ENCODE results near the gene ADCYAP1.

Gene ADCYAP1

GRCh38 chr18:903701-904100 lies 970 bp upstream of the ADCYAP1 start:
- no peak overlapping the region for H3K9ac ChIP-seq (ENCODE audit: low read length)
- peaks cover 28% of the 10 kb centered on the region for H3K27me3 ChIP-seq (ENCODE audit: control insufficient read depth, insufficient read depth, low read length)
- no peaks in the 10 kb centered on the region for H3K4me1 ChIP-seq (ENCODE audit: control insufficient read depth, insufficient read depth, low read length)
- H3K4me3 ChIP-seq (ENCODE audit: low read length), result no peak overlapping the region
- H3K27ac ChIP-seq (ENCODE audit: low read depth, low read length), result no peak overlapping the region
- no peaks in the 10 kb centered on the region for H3K36me3 ChIP-seq (ENCODE audit: control insufficient read depth, insufficient read depth, low read length)

DNA sequence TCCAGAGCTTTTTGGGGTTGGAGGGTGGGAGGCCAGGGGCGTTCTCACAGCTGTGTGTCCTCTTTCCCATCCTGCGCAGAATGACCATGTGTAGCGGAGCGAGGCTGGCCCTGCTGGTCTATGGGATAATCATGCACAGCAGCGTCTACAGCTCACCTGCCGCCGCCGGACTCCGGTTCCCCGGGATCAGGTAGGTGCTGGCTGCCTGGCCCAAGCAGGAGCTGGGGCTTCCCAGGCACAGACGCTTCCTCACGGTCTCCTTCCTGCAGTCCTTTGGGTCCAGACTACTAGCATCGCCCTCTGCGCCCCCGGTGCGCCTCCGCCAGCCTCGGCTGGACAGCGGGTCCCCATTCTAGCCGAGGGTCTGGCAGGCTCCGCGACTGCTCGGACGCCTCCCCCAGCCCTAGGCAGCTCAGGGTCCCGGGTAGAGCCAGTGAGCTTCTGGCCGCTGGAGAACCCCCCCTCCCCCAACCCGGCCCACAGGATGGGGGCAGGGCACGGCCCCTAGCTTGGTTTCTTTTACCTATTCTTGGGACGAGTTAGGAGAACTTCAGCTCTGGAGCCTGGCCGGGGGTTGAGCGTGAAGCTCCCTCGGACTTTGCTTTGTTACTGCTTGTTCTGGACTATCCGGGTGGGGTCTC lies 756 bp downstream of the ADCYAP1 start:
- Histone ChIP-seq H3K4me1 (ENCODE audit: control insufficient read depth, insufficient read depth, low read length) (no peaks in the 10 kb centered on the region), H3K27ac (ENCODE audit: low read depth, low read length) (no peak overlapping the region), H3K4me3 (ENCODE audit: low read length) (no peak overlapping the region), H3K27me3 (ENCODE audit: control insufficient read depth, insufficient read depth, low read length) (peaks cover 38% of the 10 kb centered on the region), H3K9ac (ENCODE audit: low read length) (no peak overlapping the region), H3K36me3 (ENCODE audit: control insufficient read depth, insufficient read depth, low read length) (no peaks in the 10 kb centered on the region)

DNA sequence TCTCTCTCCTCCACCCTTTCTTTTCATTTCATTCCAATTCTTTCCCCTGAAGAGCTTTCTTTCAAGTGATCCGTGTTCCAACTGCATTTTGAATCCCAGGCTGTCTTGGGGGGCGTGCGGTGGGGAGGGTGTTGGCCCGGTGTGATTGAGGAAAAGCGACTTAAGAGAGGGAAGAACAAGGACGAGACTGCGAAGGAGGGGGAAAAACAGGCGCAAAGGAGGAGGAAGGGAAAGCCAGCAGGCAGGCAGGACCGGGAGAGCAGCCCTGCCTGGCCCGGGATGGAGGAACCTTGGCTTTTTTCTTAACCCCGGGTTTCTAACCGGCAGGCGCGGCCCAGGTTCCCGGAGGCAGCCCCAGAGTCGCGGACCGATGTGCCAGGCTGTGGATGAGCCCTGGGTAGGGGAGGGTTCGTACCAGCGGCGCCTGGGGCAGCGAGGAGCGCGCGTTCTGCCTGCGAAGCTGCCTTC lies 1.3 kb downstream of the ADCYAP1 start:
- peaks cover 40% of the 10 kb centered on the region for H3K27me3 ChIP-seq (ENCODE audit: control insufficient read depth, insufficient read depth, low read length)
- no peak overlapping the region for H3K4me3 ChIP-seq (ENCODE audit: low read length)
- no peaks in the 10 kb centered on the region for H3K36me3 ChIP-seq (ENCODE audit: control insufficient read depth, insufficient read depth, low read length)
- no peaks in the 10 kb centered on the region for H3K4me1 ChIP-seq (ENCODE audit: control insufficient read depth, insufficient read depth, low read length)
- H3K9ac ChIP-seq (ENCODE audit: low read length), result no peak overlapping the region
- H3K27ac ChIP-seq (ENCODE audit: low read depth, low read length), result no peak overlapping the region

DNA sequence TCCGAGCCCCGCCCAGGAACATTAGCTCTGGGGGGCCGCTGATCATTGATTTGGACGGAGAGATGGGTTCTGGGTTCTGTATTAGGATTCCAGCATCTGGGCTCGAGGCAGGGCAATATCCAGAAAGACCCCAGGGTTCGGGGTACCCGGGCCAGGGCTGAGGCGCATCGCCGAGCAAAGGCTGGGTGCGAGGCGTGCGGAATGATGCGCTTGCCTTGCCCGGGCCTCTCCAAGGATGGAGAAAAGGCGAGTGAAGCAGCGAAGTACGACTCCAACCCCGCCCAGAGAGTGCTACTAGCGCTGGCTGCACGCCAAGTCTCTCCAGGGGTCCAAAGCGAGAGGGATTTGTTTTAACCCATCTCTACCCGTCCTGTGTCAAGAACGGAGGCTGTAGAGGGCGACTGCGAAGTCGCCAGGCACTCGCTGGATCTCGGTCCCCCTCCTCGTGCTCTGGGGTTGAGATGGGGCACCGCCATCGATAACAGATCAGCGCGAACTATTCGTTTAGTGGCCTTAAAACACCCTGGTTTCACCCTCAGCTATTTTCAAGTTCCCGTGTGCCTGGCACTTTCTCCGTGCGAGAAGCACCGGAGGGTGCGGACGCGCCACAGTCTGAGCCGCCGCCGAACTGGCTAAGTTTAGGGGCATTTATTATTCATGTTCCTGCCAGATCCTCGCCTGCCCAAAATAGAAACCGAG lies 1.9 kb downstream of the ADCYAP1 start:
- Histone ChIP-seq H3K4me1 (ENCODE audit: control insufficient read depth, insufficient read depth, low read length) (no peaks in the 10 kb centered on the region), H3K9ac (ENCODE audit: low read length) (no peak overlapping the region), H3K27me3 (ENCODE audit: control insufficient read depth, insufficient read depth, low read length) (peaks cover 40% of the 10 kb centered on the region), H3K27ac (ENCODE audit: low read depth, low read length) (no peak overlapping the region), H3K4me3 (ENCODE audit: low read length) (peak overlapping the region; percentile 21), H3K36me3 (ENCODE audit: control insufficient read depth, insufficient read depth, low read length) (no peaks in the 10 kb centered on the region)

DNA sequence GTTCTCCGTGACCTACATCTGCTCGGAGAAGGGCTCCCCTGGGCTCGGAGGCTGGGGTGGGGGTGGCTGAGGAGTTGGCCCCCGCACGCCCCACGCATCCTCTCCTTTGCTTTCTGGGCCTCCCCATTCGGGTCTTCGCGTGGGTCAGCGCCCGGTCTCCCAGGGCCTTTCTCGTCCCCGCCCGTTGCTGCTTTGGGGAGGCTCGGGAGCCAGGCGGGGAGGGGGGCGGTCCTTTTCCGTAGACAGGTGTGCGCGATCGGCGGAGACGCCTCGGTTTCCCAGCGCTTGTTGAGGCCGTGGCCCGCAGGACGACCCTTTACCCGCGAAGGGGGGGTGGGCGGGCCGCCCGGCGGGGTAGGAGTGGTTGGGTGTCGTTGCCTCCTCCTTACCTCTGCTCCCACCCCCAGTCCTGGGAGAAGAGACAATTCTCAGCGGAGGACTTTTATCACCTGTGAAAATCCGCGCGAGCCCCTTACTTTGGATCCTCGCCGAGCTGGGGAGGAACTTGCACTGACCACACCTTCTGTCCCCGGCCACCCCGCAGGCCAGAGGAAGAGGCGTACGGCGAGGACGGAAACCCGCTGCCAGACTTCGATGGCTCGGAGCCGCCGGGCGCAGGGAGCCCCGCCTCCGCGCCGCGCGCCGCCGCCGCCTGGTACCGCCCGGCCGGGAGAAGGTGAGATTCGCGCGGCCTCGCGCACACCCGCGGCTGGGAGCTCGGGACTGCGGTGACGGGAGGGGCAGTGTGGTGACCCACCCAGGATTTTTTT lies 2.6 kb downstream of the ADCYAP1 start:
- Histone ChIP-seq H3K27me3 (ENCODE audit: control insufficient read depth, insufficient read depth, low read length) (peaks cover 40% of the 10 kb centered on the region), H3K27ac (ENCODE audit: low read depth, low read length) (no peak overlapping the region), H3K9ac (ENCODE audit: low read length) (no peak overlapping the region), H3K4me1 (ENCODE audit: control insufficient read depth, insufficient read depth, low read length) (no peaks in the 10 kb centered on the region), H3K36me3 (ENCODE audit: control insufficient read depth, insufficient read depth, low read length) (no peaks in the 10 kb centered on the region), H3K4me3 (ENCODE audit: low read length) (peak overlapping the region; percentile 51)

- Histone ChIP-seq H3K36me3 (ENCODE audit: control insufficient read depth, insufficient read depth, low read length) (no peaks in the 10 kb centered on the region), H3K9ac (ENCODE audit: low read length) (no peak overlapping the region), H3K27me3 (ENCODE audit: control insufficient read depth, insufficient read depth, low read length) (peaks cover 40% of the 10 kb centered on the region), H3K4me1 (ENCODE audit: control insufficient read depth, insufficient read depth, low read length) (no peaks in the 10 kb centered on the region), H3K27ac (ENCODE audit: low read depth, low read length) (no peak overlapping the region), H3K4me3 (ENCODE audit: low read length) (peak overlapping the region; percentile 51)
Measured at GRCh38 chr18:907885-908757, 3.5 kb downstream of the ADCYAP1 start.

DNA sequence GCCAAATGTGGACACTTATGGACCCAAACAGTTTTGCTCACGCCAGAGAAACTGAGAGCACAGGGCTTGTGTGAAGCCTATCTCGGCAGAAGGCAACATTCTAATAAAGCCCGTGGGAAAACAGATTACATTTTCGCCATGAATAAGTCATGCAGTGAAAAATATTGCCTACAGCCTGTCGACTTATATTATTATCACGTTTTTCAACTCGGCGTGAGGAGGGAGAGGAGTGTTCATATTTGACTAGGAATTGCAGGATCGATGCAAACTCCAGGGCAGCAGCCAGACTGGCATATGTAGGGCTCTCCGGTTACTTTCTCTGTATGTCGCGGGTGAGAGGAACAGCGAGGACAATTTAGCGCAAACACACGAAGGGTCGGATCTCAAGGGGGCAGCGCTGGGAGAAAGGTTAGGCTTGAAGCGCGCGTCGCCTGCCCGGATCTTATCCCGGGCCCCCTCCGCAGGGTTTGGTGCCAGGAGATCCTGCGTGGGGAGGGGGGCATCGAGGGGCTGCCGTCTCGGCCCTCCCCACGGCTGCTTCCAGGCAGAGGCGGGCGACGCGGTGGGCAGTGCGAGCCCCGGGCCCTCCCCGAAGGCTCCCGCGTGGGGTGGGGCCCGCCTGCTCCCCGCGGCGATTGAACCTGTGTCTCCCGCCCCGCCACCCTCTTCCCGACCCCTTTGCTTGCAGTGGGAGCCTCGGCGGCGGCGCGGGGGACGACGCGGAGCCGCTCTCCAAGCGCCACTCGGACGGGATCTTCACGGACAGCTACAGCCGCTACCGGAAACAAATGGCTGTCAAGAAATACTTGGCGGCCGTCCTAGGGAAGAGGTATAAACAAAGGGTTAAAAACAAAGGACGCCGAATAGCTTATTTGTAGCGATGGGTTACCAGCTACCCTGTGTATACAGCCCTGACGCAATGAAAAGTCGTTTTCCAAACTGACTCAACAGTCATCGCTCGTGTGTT lies 4.4 kb downstream of the ADCYAP1 start:
- no peak overlapping the region for H3K9ac ChIP-seq (ENCODE audit: low read length)
- no peak overlapping the region for H3K27ac ChIP-seq (ENCODE audit: low read depth, low read length)
- H3K4me1 ChIP-seq (ENCODE audit: control insufficient read depth, insufficient read depth, low read length), result no peaks in the 10 kb centered on the region
- peak overlapping the region; percentile 41 for H3K4me3 ChIP-seq (ENCODE audit: low read length)
- H3K36me3 ChIP-seq (ENCODE audit: control insufficient read depth, insufficient read depth, low read length), result no peaks in the 10 kb centered on the region
- peaks cover 40% of the 10 kb centered on the region for H3K27me3 ChIP-seq (ENCODE audit: control insufficient read depth, insufficient read depth, low read length)

DNA sequence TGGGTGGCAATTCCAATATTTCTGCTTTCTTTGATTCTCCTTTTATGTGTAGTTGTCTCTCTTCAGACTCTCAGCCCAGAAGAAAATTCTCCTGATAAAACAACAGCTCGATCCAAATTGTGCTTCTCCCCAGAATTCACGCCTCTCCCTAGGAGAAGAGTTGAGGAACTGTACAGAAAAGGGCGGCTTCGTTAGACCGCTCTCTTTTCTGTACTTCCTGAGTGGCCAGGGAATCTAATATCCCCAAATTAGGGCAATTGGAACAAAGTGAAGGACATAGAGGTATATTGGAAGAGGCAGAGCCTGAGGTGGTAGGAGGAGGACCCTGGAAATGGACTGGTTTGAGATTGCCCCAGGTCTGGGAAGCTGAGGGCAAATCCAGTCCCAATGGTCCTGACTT lies 5.6 kb downstream of the ADCYAP1 start:
- Histone ChIP-seq H3K4me3 (ENCODE audit: low read length) (no peak overlapping the region), H3K4me1 (ENCODE audit: control insufficient read depth, insufficient read depth, low read length) (no peaks in the 10 kb centered on the region), H3K27me3 (ENCODE audit: control insufficient read depth, insufficient read depth, low read length) (peaks cover 30% of the 10 kb centered on the region), H3K27ac (ENCODE audit: low read depth, low read length) (no peak overlapping the region), H3K9ac (ENCODE audit: low read length) (no peak overlapping the region), H3K36me3 (ENCODE audit: control insufficient read depth, insufficient read depth, low read length) (no peaks in the 10 kb centered on the region)

GRCh38 chr18:911025-911424 lies 6.4 kb downstream of the ADCYAP1 start:
- Histone ChIP-seq H3K4me1 (ENCODE audit: control insufficient read depth, insufficient read depth, low read length) (no peaks in the 10 kb centered on the region), H3K27ac (ENCODE audit: low read depth, low read length) (no peak overlapping the region), H3K27me3 (ENCODE audit: control insufficient read depth, insufficient read depth, low read length) (peaks cover 24% of the 10 kb centered on the region), H3K9ac (ENCODE audit: low read length) (no peak overlapping the region), H3K4me3 (ENCODE audit: low read length) (no peak overlapping the region), H3K36me3 (ENCODE audit: control insufficient read depth, insufficient read depth, low read length) (no peaks in the 10 kb centered on the region)

- H3K4me1 ChIP-seq (ENCODE audit: control insufficient read depth, insufficient read depth, low read length), result no peaks in the 10 kb centered on the region
- no peak overlapping the region for H3K4me3 ChIP-seq (ENCODE audit: low read length)
- H3K36me3 ChIP-seq (ENCODE audit: control insufficient read depth, insufficient read depth, low read length), result no peaks in the 10 kb centered on the region
- peaks cover 20% of the 10 kb centered on the region for H3K27me3 ChIP-seq (ENCODE audit: control insufficient read depth, insufficient read depth, low read length)
- H3K27ac ChIP-seq (ENCODE audit: low read depth, low read length), result no peak overlapping the region
- H3K9ac ChIP-seq (ENCODE audit: low read length), result no peak overlapping the region
Measured at GRCh38 chr18:911486-911885, 6.8 kb downstream of the ADCYAP1 start.

- Histone ChIP-seq H3K36me3 (ENCODE audit: control insufficient read depth, insufficient read depth, low read length) (no peaks in the 10 kb centered on the region), H3K4me3 (ENCODE audit: low read length) (no peak overlapping the region), H3K27ac (ENCODE audit: low read depth, low read length) (no peak overlapping the region), H3K9ac (ENCODE audit: low read length) (no peak overlapping the region), H3K27me3 (ENCODE audit: control insufficient read depth, insufficient read depth, low read length) (no peaks in the 10 kb centered on the region), H3K4me1 (ENCODE audit: control insufficient read depth, insufficient read depth, low read length) (no peaks in the 10 kb centered on the region)
Measured at GRCh38 chr18:916562-916961, 11.9 kb downstream of the ADCYAP1 start.

Measured in rectal smooth muscle tissue (tissue), 1 donor.